CD8-positive, alpha-beta memory T cell (primary cell): Measurements from ENCODE around the gene AMHR2. TPM values are rescaled to one million over a fixed set of nuclear protein-coding genes. Genes with fewer than 3 reads are reported as not detected.
"Not testable (repeated sequence)": the region's sequence is repeated elsewhere in the genome, so short reads cannot be mapped to it uniquely, and the experiment has no call there.

Experiments used
- CTCF ChIA-PET: fragments of 350-600 bp; sonication (Branson Sonifier 250); formaldehyde crosslinking; loops from one replicate; lab custom pipeline; 2021; ENCODE audit warnings: antibody characterized with exemption; lab: Charles Lee
- POLR2A ChIA-PET: fragments of 350-600 bp; sonication (Branson Sonifier 250); formaldehyde crosslinking; loops from one replicate; lab custom pipeline; 2021; ENCODE audit warnings: antibody characterized with exemption; lab: Charles Lee
- DNase-seq, 5 donors: peaks; one replicate each; pipeline versions ENCODE4 v3.0.0 to v3.0.0-alpha.2; 2020 to 2022; ENCODE audit warnings: mixed read lengths in 1 of 5
- H3K27ac ChIP-seq: one replicate; pipeline ENCODE4 v1.7.0; 2013; ENCODE audit warnings: low read depth, mild to moderate bottlenecking, low read length, moderate library complexity
- H3K27me3 ChIP-seq: 2 replicates; pipeline ENCODE4 v1.7.0; 2013; ENCODE audit warnings: low read length, mild to moderate bottlenecking; ENCODE audit not compliant: insufficient read depth, poor library complexity, severe bottlenecking
- H3K36me3 ChIP-seq: 2 replicates; pipeline ENCODE4 v1.7.0; 2013; ENCODE audit warnings: mild to moderate bottlenecking, low read length, moderate library complexity; ENCODE audit not compliant: insufficient read depth
- H3K4me1 ChIP-seq: 2 replicates; pipeline ENCODE4 v1.7.0; 2013; ENCODE audit warnings: mild to moderate bottlenecking, low read length, moderate library complexity; ENCODE audit not compliant: insufficient read depth
- H3K4me3 ChIP-seq: 2 replicates; pipeline ENCODE4 v1.7.0; 2013; ENCODE audit warnings: mild to moderate bottlenecking, low read length
- H3K9me3 ChIP-seq: 2 replicates; pipeline ENCODE4 v1.7.0; 2013; ENCODE audit warnings: mild to moderate bottlenecking, low read length
- H3K27ac Mint-ChIP-seq, 8 donors: one replicate each; pipeline ENCODE4 v1.8.0; 2020 to 2021; ENCODE audit warnings: mixed read lengths in 8 of 8, mild to moderate bottlenecking in 6 of 8, inconsistent platforms in 3 of 8, moderate library complexity in 3 of 8
- H3K27me3 Mint-ChIP-seq, 2 donors: one replicate each; pipeline ENCODE4 v1.8.0; 2020 to 2021; ENCODE audit warnings: mixed read lengths in 2 of 2, mild to moderate bottlenecking in 1 of 2, moderate library complexity in 1 of 2
- H3K36me3 Mint-ChIP-seq, 3 donors: one replicate each; pipeline ENCODE4 v1.8.0; 2020 to 2021; ENCODE audit warnings: mixed read lengths in 3 of 3, inconsistent platforms in 1 of 3, mild to moderate bottlenecking in 1 of 3
- H3K4me1 Mint-ChIP-seq, 3 donors: one replicate each; pipeline ENCODE4 v1.8.0; 2020 to 2021; ENCODE audit warnings: mixed read lengths in 3 of 3, inconsistent platforms in 1 of 3, mild to moderate bottlenecking in 1 of 3
- H3K4me3 Mint-ChIP-seq, 7 donors: one replicate each; pipeline ENCODE4 v1.8.0; 2020 to 2021; ENCODE audit warnings: mixed read lengths in 7 of 7, mild to moderate bottlenecking in 6 of 7, moderate library complexity in 4 of 7, inconsistent platforms in 2 of 7
- H3K9me3 Mint-ChIP-seq, 5 donors: one replicate each; pipeline ENCODE4 v1.8.0; 2020 to 2022; ENCODE audit warnings: mixed read lengths in 5 of 5, mild to moderate bottlenecking in 3 of 5, moderate library complexity in 2 of 5, inconsistent platforms in 1 of 5
- polyA plus RNA-seq: library from polyadenylated mRNA; unstranded; fragments of 300-500 nt; fragmentation: Illumina TruSeq; gene quantifications from one replicate; pipeline ENCODE4 v1.2.3, GENCODE V29; 2021
- total RNA-seq, 2 experiments: library from RNA; stranded (reverse); gene quantifications; one replicate each; pipeline ENCODE4 v1.2.3, GENCODE V29; 2021

Gene AMHR2
- total and polyA plus RNA-seq, 3 experiments from 2014 or later = not detected

GRCh38 chr12:53427905-53428594, 4.4 kb downstream of the AMHR2 start:
- Histone ChIP-seq H3K4me3 (no peak overlapping the region), H3K36me3 (no peaks in the 10 kb centered on the region), H3K9me3 (no peaks in the 10 kb centered on the region), H3K4me1 (no peaks in the 10 kb centered on the region), H3K27me3 (no peaks in the 10 kb centered on the region), H3K27ac (no peak overlapping the region)
- Mint-ChIP-seq H3K9me3 (no peaks in the 10 kb centered on the region), H3K4me1 (no peaks in the 10 kb centered on the region), H3K27ac (peak overlapping the region in 2 of 8 donors; percentile 15 to 19), H3K4me3 (no peak overlapping the region), H3K27me3 (no peaks in the 10 kb centered on the region), H3K36me3 (no peaks in the 10 kb centered on the region)
- ChIA-PET CTCF (interaction anchor here (0.6 to 1.4 kb wide), 3 partner anchors 47 to 76 kb away, joined by 3 to 4 read pairs (median 3); no protein-coding TSS in a partner anchor), POLR2A (interaction anchor here (0.6 kb wide), 1 partner anchor 42 kb away, joined by 9 read pairs; no protein-coding TSS in a partner anchor)
- no peak for DNase-seq

DNA sequence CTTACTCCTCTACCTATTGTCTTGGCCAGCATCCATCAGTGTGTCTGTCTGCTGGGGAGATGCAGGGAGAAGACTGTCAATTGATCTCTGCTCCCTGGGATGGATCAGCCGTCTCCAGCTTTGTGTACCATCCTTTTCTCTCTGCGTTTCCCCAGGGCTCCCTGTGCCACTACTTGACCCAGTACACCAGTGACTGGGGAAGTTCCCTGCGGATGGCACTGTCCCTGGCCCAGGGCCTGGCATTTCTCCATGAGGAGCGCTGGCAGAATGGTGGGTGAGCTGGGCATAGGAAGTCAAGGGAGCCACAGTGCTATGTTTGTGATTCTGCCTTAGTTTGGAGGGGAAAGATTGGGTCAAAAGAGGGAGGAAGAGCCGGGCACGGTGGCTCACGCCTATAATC, 5.1 kb downstream of the AMHR2 start:
- Mint-ChIP-seq H3K27ac (no peak overlapping the region), H3K4me3 (peak overlapping the region in 1 of 7 donors; percentile 18), H3K36me3 (no peaks in the 10 kb centered on the region), H3K27me3 (no peaks in the 10 kb centered on the region), H3K4me1 (no peaks in the 10 kb centered on the region), H3K9me3 (no peaks in the 10 kb centered on the region)
- DNase-seq = no peak
- Histone ChIP-seq H3K27ac (no peak overlapping the region), H3K27me3 (no peaks in the 10 kb centered on the region), H3K9me3 (no peaks in the 10 kb centered on the region), H3K4me3 (no peak overlapping the region), H3K4me1 (no peaks in the 10 kb centered on the region), H3K36me3 (no peaks in the 10 kb centered on the region)
- POLR2A ChIA-PET = no interaction called here
- CTCF ChIA-PET = interaction anchor here (0.6 to 1.0 kb wide), 2 partner anchors 47 to 77 kb away, joined by 3 read pairs; no protein-coding TSS in a partner anchor

- Histone ChIP-seq H3K27ac (no peak overlapping the region), H3K4me3 (no peak overlapping the region), H3K9me3 (no peaks in the 10 kb centered on the region), H3K27me3 (no peaks in the 10 kb centered on the region), H3K4me1 (no peaks in the 10 kb centered on the region), H3K36me3 (no peaks in the 10 kb centered on the region)
- no peak overlapping the region for H3K4me3 Mint-ChIP-seq
- H3K4me1 Mint-ChIP-seq = no peaks in the 10 kb centered on the region
- CTCF ChIA-PET = interaction anchor here (0.7 to 1.1 kb wide), 2 partner anchors 46 to 78 kb away, joined by 3 read pairs; no protein-coding TSS in a partner anchor
- no peaks in the 10 kb centered on the region for H3K36me3 Mint-ChIP-seq
- no peaks in the 10 kb centered on the region for H3K27me3 Mint-ChIP-seq
- no peaks in the 10 kb centered on the region for H3K9me3 Mint-ChIP-seq
- POLR2A ChIA-PET = no interaction called here
- H3K27ac Mint-ChIP-seq = no peak overlapping the region
- DNase-seq = no peak
Measured at GRCh38 chr12:53430116-53430515, 6.5 kb downstream of the AMHR2 start.

DNA sequence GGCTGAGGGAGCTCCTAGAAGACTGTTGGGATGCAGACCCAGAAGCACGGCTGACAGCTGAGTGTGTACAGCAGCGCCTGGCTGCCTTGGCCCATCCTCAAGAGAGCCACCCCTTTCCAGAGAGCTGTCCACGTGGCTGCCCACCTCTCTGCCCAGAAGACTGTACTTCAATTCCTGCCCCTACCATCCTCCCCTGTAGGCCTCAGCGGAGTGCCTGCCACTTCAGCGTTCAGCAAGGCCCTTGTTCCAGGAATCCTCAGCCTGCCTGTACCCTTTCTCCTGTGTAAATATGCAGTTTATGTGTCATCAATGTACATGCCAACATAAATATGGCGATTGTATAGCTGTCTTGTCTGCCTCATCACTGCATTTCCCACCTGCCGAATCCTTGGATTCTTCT, 7.5 kb downstream of the AMHR2 start:
- POLR2A ChIA-PET = no interaction called here
- Histone ChIP-seq H3K27ac (no peak overlapping the region), H3K36me3 (no peaks in the 10 kb centered on the region), H3K9me3 (no peaks in the 10 kb centered on the region), H3K4me3 (no peak overlapping the region), H3K4me1 (no peaks in the 10 kb centered on the region), H3K27me3 (no peaks in the 10 kb centered on the region)
- H3K27ac Mint-ChIP-seq = no peak overlapping the region
- DNase-seq = no peak
- H3K36me3 Mint-ChIP-seq = no peaks in the 10 kb centered on the region
- no peaks in the 10 kb centered on the region for H3K27me3 Mint-ChIP-seq
- no peaks in the 10 kb centered on the region for H3K9me3 Mint-ChIP-seq
- H3K4me3 Mint-ChIP-seq = no peak overlapping the region
- no peaks in the 10 kb centered on the region for H3K4me1 Mint-ChIP-seq
- CTCF ChIA-PET = interaction anchor here (2.6 kb wide), 1 partner anchor 79 kb away, joined by 10 read pairs; no protein-coding TSS in a partner anchor

DNA sequence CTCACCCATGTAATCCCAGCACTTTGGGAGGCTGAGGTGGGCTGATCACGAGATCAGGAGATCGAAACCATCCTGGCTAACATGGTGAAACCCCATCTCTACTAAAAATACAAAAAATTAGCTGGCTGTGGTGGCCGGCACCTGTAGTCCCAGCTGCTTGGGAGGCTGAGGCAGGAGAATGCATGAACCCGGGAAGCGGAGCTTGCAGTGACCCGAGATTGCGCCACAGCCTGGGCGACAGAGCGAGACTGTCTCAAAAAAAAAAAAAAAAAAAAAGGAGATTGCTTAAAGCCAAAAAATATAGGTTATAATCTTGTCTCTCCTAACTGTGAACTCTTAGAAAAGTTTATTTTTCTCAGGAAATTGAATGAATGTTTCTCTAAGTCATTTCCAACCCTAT, 11.7 kb downstream of the AMHR2 start:
- H3K27me3 ChIP-seq, H3K9me3 ChIP-seq, POLR2A ChIA-PET, H3K4me1 ChIP-seq, H3K36me3 ChIP-seq, H3K4me3 Mint-ChIP-seq, H3K27ac Mint-ChIP-seq, H3K36me3 Mint-ChIP-seq, H3K4me3 ChIP-seq, DNase-seq, H3K27ac ChIP-seq, H3K27me3 Mint-ChIP-seq, H3K4me1 Mint-ChIP-seq, H3K9me3 Mint-ChIP-seq, CTCF ChIA-PET: not testable (repeated sequence)

GRCh38 chr12:53439582-53439981, 15.9 kb downstream of the AMHR2 start:
- POLR2A ChIA-PET = interaction anchor here (0.7 kb wide), 1 partner anchor 271 kb away, joined by 7 read pairs; no protein-coding TSS in a partner anchor
- H3K36me3 ChIP-seq, H3K4me3 ChIP-seq, H3K27me3 Mint-ChIP-seq, H3K27ac ChIP-seq, H3K9me3 Mint-ChIP-seq, H3K27me3 ChIP-seq, DNase-seq, H3K9me3 ChIP-seq: not testable (repeated sequence)
- Mint-ChIP-seq H3K27ac (peak overlapping the region in 1 of 8 donors; percentile 7), H3K4me3 (peak overlapping the region in 3 of 7 donors; percentile 1 to 36 (median 3)), H3K36me3 (peaks cover 0 to 23% (median 3%) of the 10 kb centered on the region in 3 donors), H3K4me1 (peaks cover 22 to 32% (median 31%) of the 10 kb centered on the region in 3 donors)
- peaks cover 29% of the 10 kb centered on the region for H3K4me1 ChIP-seq
- CTCF ChIA-PET = interaction anchor here (0.8 to 3.1 kb wide), 4 partner anchors 18 to 118 kb away, joined by 3 to 11 read pairs (median 5); partner anchors contain the start of gene AAAS

GRCh38 chr12:53441040-53441833, 17.6 kb downstream of the AMHR2 start, which contains the start of gene PRR13:
Gene PRR13 (plus strand): TSS chr12:53441734. CDS start chr12:53442715, 981 bp downstream.
- ChIA-PET POLR2A (interaction anchor here (0.7 to 1.6 kb wide), 8 partner anchors 10 to 435 kb away, joined by 3 to 13 read pairs (median 4); partner anchors contain the start of genes AAAS, EIF4B, SP1 and TARBP2), CTCF (interaction anchor here (0.6 to 3.1 kb wide), 8 partner anchors 9 to 120 kb away, joined by 3 to 11 read pairs (median 4); partner anchors contain the start of gene AAAS)
- Histone ChIP-seq H3K9me3 (no peaks in the 10 kb centered on the region), H3K27ac (peak within 1 kb of the TSS; percentile 91), H3K4me1 (peaks cover 43% of the 10 kb centered on the region), H3K27me3 (no peaks in the 10 kb centered on the region), H3K36me3 (peaks cover 22% of the 10 kb centered on the region), H3K4me3 (peak within 1 kb of the TSS; percentile 89)
- no peaks in the 10 kb centered on the region for H3K9me3 Mint-ChIP-seq
- H3K4me3 Mint-ChIP-seq = peak within 1 kb of the TSS; percentile 94 to 98 (median 97)
- peaks cover 37 to 48% (median 47%) of the 10 kb centered on the region in 3 donors for H3K4me1 Mint-ChIP-seq
- H3K27me3 Mint-ChIP-seq = no peaks in the 10 kb centered on the region
- peaks cover 0 to 40% (median 7%) of the 10 kb centered on the region in 3 donors for H3K36me3 Mint-ChIP-seq
- H3K27ac Mint-ChIP-seq = peak within 1 kb of the TSS; percentile 86 to 98 (median 96)
- peak; percentile 95 to 99 (median 98) for DNase-seq
